Suprapubic skin (tissue), 4 donors: ENCODE measurements around the gene IL17RA. TPM values are rescaled to one million over a fixed set of nuclear protein-coding genes. Genes with fewer than 3 reads are reported as not detected.

Experiments used
- DNase-seq, 2 donors: peaks; one replicate each; pipeline ENCODE4 v3.0.0-alpha.2; 2019; ENCODE audit warnings: low spot score in 2 of 2
- H3K27ac ChIP-seq: fragments of 200-600 bp; sonication (generic); one replicate; pipeline ENCODE4 v1.5.1; 2019
- H3K27me3 ChIP-seq: fragments of 200-600 bp; sonication (generic); one replicate; pipeline ENCODE4 v1.5.1; 2019
- H3K36me3 ChIP-seq: fragments of 200-600 bp; sonication (generic); one replicate; pipeline ENCODE4 v1.5.1; 2019
- H3K4me1 ChIP-seq: fragments of 200-600 bp; sonication (generic); one replicate; pipeline ENCODE4 v1.5.1; 2019
- H3K4me3 ChIP-seq: fragments of 200-600 bp; sonication (generic); one replicate; pipeline ENCODE4 v1.5.1; 2019; ENCODE audit warnings: mild to moderate bottlenecking
- H3K9me3 ChIP-seq: fragments of 200-600 bp; sonication (generic); one replicate; pipeline ENCODE4 v1.5.1; 2019
- EP300 ChIP-seq: sonication (generic); formaldehyde crosslinking; IDR thresholded peaks from one replicate; pipeline ENCODE4 v1.6.1; 2017; ENCODE audit warnings: antibody characterized with exemption
- POLR2A ChIP-seq, 2 donors: fragments of 450-650 bp; IDR thresholded peaks; one replicate each; pipeline ENCODE4 v1.6.1; 2017; ENCODE audit warnings: antibody characterized with exemption in 2 of 2, mild to moderate bottlenecking in 2 of 2, moderate library complexity in 2 of 2
- POLR2AphosphoS5 ChIP-seq, 3 donors: sonication (generic); formaldehyde crosslinking; IDR thresholded peaks; one replicate each; pipeline ENCODE4 v1.6.1; 2017; ENCODE audit warnings: antibody characterized with exemption in 3 of 3
- WGBS: methylation state at CpG from one replicate; pipeline ENCODE4 v1.1.5; 2018; 5-methylcytosine and 5-hydroxymethylcytosine counted together
- total RNA-seq, 4 donors: library from RNA; depleted of rRNA; stranded (reverse); fragments of >200 nt; gene quantifications; one replicate each; pipeline ENCODE4 v1.1.0, GENCODE V29; 2016
- TF ChIP-seq, protein P1 (sequence below), 2 donors: fragments of 200-600 bp in 1 of 2; fragments of 450-650 bp in 1 of 2; sonication (generic) in 1 of 2; IDR thresholded peaks; one replicate each; pipeline ENCODE4 v1.5.1; 2016 to 2019; ENCODE audit warnings: antibody characterized with exemption in 2 of 2, mild to moderate bottlenecking in 1 of 2, moderate library complexity in 1 of 2

The IL17RA gene
- total RNA-seq, 4 donors from 2014 or later = 16.2 to 22.6 (median 21.4) TPM

DNA sequence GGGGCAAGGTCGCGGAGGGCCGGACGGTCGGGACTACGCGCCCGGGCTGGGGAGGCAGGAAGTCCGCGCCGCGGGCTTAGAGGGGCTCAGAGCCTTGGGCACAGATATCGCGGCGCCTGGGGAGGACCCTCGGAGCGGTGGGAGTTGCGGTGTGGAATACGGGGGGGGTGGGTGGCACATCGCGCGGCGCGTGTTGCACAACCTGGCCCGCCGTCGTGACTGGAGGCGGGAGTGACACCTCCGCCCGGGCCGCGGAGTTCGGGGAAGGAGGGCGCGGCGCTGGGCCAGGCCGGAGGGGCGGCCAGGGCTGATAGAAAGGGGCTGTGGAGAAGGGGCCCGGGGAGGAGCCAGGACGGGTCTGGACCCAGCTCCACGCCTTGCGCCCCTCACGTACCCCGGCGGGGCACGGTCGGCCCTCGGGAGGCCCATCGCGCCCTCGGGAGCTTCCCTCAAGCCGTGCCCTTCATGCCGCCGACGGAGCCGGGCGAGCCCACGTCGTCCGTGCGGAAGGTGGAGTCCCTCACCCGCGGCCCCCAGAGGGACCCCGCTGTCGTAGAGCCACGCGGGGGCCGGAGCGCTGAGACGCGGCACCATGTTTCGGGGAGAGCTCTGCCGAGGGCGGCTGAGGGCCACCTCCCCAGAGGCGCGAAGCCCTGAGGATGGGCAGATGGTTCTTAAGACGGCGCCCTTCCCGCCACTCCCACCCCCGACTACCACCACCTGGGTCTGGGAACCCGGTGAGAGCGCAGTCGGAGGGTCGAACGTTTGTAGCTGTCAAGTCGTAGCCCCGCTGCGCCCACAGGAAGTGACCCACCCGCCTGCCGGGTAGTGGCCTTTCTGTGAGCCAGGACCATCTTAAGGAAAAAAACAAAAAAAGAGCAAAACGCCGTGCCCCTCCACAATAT lies 729 bp downstream of the IL17RA start:
- Histone ChIP-seq H3K36me3 (no peaks in the 10 kb centered on the region), H3K27ac (peak overlapping the region; percentile 88), H3K27me3 (no peaks in the 10 kb centered on the region), H3K4me1 (peaks cover 30% of the 10 kb centered on the region), H3K9me3 (no peaks in the 10 kb centered on the region), H3K4me3 (peak overlapping the region; percentile 70)
- 36% methylated on average over 11 of the region's 92 CpGs for WGBS
- peak; percentile 74 to 83 for DNase-seq
- TF ChIP-seq POLR2A (IDR thresholded peaks at IDR 0.05) (no peak), EP300 (no peak), POLR2AphosphoS5 (IDR thresholded peaks at IDR 0.05) (no peak)
- TF ChIP-seq, protein P1, sequence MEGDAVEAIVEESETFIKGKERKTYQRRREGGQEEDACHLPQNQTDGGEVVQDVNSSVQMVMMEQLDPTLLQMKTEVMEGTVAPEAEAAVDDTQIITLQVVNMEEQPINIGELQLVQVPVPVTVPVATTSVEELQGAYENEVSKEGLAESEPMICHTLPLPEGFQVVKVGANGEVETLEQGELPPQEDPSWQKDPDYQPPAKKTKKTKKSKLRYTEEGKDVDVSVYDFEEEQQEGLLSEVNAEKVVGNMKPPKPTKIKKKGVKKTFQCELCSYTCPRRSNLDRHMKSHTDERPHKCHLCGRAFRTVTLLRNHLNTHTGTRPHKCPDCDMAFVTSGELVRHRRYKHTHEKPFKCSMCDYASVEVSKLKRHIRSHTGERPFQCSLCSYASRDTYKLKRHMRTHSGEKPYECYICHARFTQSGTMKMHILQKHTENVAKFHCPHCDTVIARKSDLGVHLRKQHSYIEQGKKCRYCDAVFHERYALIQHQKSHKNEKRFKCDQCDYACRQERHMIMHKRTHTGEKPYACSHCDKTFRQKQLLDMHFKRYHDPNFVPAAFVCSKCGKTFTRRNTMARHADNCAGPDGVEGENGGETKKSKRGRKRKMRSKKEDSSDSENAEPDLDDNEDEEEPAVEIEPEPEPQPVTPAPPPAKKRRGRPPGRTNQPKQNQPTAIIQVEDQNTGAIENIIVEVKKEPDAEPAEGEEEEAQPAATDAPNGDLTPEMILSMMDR (IDR thresholded peaks at IDR 0.05) = no peak

DNA sequence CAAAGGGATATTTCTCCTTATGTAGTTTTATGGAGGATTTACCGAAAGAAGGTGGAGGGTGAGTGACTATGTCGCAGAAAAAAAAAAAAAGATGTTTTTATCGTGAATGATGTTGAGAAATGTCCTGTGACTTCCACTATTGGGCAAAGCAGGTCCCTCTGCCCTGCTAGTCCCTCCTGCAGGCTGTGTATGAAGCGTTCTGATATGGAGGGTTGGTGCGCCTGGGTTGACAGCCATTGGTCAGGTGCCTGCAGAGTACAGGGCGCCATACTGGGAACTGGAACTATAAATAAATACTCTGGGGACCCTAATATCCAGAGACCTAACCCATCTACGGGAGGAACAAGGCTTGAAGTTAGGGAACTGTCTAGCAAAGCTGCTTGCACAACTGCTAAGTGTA lies 1.5 kb downstream of the IL17RA start:
- Histone ChIP-seq H3K27ac (no peak overlapping the region), H3K4me1 (peaks cover 30% of the 10 kb centered on the region)
- WGBS = 77% methylated on average over 7 of the region's 7 CpGs

DNA sequence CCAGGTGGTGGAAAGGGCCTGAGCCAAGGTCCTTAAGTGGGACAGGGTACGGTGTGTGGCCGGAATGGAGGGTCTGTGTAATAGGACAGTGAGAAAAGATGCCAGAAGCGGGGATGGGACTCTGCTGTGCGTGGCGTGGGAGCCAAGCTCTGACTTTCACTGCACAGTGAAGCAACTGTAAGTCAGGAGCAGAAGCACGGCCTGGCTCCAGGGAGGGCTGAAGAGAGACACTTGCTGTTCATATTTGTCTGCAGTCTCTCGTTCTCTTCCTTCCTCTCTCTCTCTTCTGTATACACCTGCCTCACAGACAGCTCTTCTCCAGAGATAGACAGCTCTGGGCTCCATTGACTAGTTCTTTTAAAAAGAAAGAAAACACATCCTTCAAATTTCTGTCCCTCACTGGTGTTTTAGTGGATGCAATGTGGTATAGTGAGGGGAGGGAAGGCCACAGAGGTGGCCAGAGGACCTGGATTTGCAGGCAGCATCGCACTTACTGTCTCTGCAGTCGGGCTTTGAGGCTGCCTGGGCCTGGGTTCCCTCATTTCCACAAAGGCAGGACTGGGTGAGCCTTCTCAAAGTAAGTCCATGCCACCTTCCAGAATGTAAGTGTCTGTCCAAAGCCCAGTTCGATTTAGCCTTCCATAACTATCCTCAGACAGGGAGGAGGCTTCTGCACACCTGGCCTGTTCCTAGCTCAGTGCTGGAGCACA lies 2.1 kb downstream of the IL17RA start:
- DNase-seq = peak; percentile 54 to 76
- Histone ChIP-seq H3K27ac (no peak overlapping the region), H3K27me3 (no peaks in the 10 kb centered on the region), H3K9me3 (no peaks in the 10 kb centered on the region), H3K4me1 (peaks cover 30% of the 10 kb centered on the region), H3K4me3 (peak overlapping the region; percentile 70), H3K36me3 (no peaks in the 10 kb centered on the region)
- 68% methylated on average over 10 of the region's 10 CpGs for WGBS
- no peak for TF ChIP-seq POLR2AphosphoS5 (IDR thresholded peaks at IDR 0.05)

More for the DNA sequence above, 1.5 kb downstream of the IL17RA start:
- DNase-seq = peak; percentile 51 to 54
- H3K36me3 ChIP-seq = no peaks in the 10 kb centered on the region
- no peak for TF ChIP-seq EP300
- no peak for TF ChIP-seq POLR2AphosphoS5 (IDR thresholded peaks at IDR 0.05)
- TF ChIP-seq, protein P1 (IDR thresholded peaks at IDR 0.05) = no peak
- no peak for TF ChIP-seq POLR2A (IDR thresholded peaks at IDR 0.05)
- no peaks in the 10 kb centered on the region for H3K27me3 ChIP-seq
- H3K4me3 ChIP-seq = peak overlapping the region; percentile 70
- no peaks in the 10 kb centered on the region for H3K9me3 ChIP-seq

DNA sequence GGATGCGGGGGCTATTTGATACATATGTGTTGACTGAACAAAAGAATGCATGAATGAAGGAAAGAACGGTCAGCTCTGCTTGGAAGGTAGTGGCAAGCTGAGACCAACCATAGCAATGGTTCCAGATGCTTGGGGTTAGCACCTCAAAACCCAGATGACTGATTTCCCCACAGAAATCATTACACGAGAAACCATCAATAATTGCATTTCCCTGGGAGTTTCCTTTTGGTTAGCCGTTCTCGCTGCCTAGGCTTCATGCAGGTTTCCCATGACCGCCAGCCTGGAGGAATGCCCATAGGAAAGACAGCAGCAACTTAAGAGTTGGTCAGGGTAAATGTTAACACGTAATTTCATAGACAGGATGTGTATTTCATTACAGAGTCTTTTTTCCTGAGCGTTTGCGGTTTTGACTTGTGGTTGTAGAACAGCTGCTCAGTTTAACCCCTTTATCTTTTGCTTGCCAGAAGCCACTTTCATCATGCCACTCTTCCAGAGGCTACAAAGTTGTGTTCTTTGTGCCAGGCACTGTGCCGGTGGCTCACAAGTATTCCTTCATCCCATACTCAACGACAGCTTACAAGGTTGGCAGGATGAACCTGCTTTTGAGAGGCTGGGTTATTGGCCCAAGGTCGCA lies 2.8 kb downstream of the IL17RA start:
- peaks cover 30% of the 10 kb centered on the region for H3K4me1 ChIP-seq
- H3K4me3 ChIP-seq = peak overlapping the region; percentile 70
- WGBS = 62% methylated on average over 12 of the region's 12 CpGs
- no peaks in the 10 kb centered on the region for H3K9me3 ChIP-seq
- DNase-seq = peak; percentile 43
- no peaks in the 10 kb centered on the region for H3K36me3 ChIP-seq
- no peak for TF ChIP-seq POLR2A (IDR thresholded peaks at IDR 0.05)
- TF ChIP-seq, protein P1 (IDR thresholded peaks at IDR 0.05) = no peak
- no peak for TF ChIP-seq POLR2AphosphoS5 (IDR thresholded peaks at IDR 0.05)
- TF ChIP-seq EP300 = no peak
- H3K27ac ChIP-seq = no peak overlapping the region
- H3K27me3 ChIP-seq = no peaks in the 10 kb centered on the region

DNA sequence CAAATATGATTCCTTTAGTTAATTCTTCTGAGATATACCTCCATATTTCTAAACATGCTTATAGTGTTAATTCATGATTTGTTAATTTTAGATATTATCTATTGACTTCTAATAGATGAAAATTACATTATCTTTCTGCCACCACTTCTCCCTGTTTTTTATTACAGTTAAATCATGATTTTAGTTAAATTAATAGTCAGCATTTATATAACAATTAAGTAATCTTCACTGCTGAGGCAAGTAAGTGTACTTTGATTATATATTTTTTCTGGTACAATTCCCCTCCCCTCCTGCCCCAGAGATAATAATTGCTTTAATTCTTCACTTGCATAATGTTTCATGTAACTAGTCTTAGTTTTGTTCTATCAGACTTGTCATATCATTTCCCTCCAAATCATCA lies 5.8 kb downstream of the IL17RA start:
- Histone ChIP-seq H3K4me3 (no peak overlapping the region), H3K36me3 (no peaks in the 10 kb centered on the region), H3K27ac (no peak overlapping the region), H3K4me1 (peaks cover 21% of the 10 kb centered on the region), H3K9me3 (no peaks in the 10 kb centered on the region), H3K27me3 (no peaks in the 10 kb centered on the region)
- DNase-seq = no peak
- TF ChIP-seq, protein P1 (IDR thresholded peaks at IDR 0.05) = no peak
- no peak for TF ChIP-seq POLR2A (IDR thresholded peaks at IDR 0.05)
- no peak for TF ChIP-seq POLR2AphosphoS5 (IDR thresholded peaks at IDR 0.05)
- TF ChIP-seq EP300 = no peak
